GM21786 (cell line): Measurements from ENCODE around the gene SLC44A4.
"Not testable (repeated sequence)": the region's sequence is repeated elsewhere in the genome, so short reads cannot be mapped to it uniquely, and the experiment has no call there.

Source experiments
- ATAC-seq: cut with Tn5 transposase; IDR thresholded peaks from one replicate; pipeline ENCODE4 v1.9.1; 2021; ENCODE audit not compliant: unreplicated experiment

Gene SLC44A4

GRCh38 chr6:31861150-31861549, 17.6 kb downstream of the SLC44A4 start:
- no peak for ATAC-seq

- no peak for ATAC-seq
These were observed 18.4 kb downstream of the SLC44A4 start for GRCh38 chr6:31860349-31860748.

- ATAC-seq: no peak
These were observed 18.9 kb downstream of the SLC44A4 start for GRCh38 chr6:31859923-31860322.

GRCh38 chr6:31858707-31859106, 20.1 kb downstream of the SLC44A4 start:
- no peak for ATAC-seq

- not testable (repeated sequence) for ATAC-seq
These were observed 21.0 kb downstream of the SLC44A4 start for GRCh38 chr6:31857774-31858173.

GRCh38 chr6:31851980-31852718, 26.6 kb downstream of the SLC44A4 start:
- ATAC-seq: not testable (repeated sequence)

- no peak for ATAC-seq
These were observed 27.3 kb downstream of the SLC44A4 start for GRCh38 chr6:31851485-31851832.

- no peak for ATAC-seq
These were observed 27.9 kb downstream of the SLC44A4 start for GRCh38 chr6:31850765-31851484.

- no peak for ATAC-seq
These were observed 31.4 kb downstream of the SLC44A4 start for GRCh38 chr6:31847276-31847978.

GRCh38 chr6:31844507-31844906, 34.3 kb downstream of the SLC44A4 start:
- ATAC-seq: no peak

- ATAC-seq: no peak
These were observed 36.7 kb downstream of the SLC44A4 start for GRCh38 chr6:31842053-31842452.

GRCh38 chr6:31839779-31840126, 39.0 kb downstream of the SLC44A4 start:
- ATAC-seq: not testable (repeated sequence)

- ATAC-seq: no peak
These were observed 39.8 kb downstream of the SLC44A4 start for GRCh38 chr6:31838968-31839367.

- ATAC-seq: not testable (repeated sequence)
These were observed 40.7 kb downstream of the SLC44A4 start for GRCh38 chr6:31838114-31838553.

- ATAC-seq: no peak
These were observed 41.3 kb downstream of the SLC44A4 start for GRCh38 chr6:31837369-31838113.

- no peak for ATAC-seq
These were observed 42.1 kb downstream of the SLC44A4 start for GRCh38 chr6:31836474-31837368.

GRCh38 chr6:31836047-31836473, 42.7 kb downstream of the SLC44A4 start:
- no peak for ATAC-seq

- no peak for ATAC-seq
These were observed 44.2 kb downstream of the SLC44A4 start for GRCh38 chr6:31834367-31835250.
